Measurements from ENCODE around the gene SMARCA4. TPM values are rescaled to one million over a fixed set of nuclear protein-coding genes. Genes with fewer than 3 reads are reported as not detected.

SMARCA4 gene
- total RNA-seq, 2 experiments from 2014 or later, result 107 to 114 TPM

- peaks cover 26% of the 10 kb centered on the region for H3K4me1 Mint-ChIP-seq
- H3K9me3 Mint-ChIP-seq (ENCODE audit: low read depth), result no peaks in the 10 kb centered on the region
- CTCF ChIA-PET, result interaction anchor here (2.3 kb wide), 1 partner anchor 8 kb away, joined by 10 read pairs; no protein-coding TSS in a partner anchor
- H3K27me3 Mint-ChIP-seq, result no peaks in the 10 kb centered on the region
- ATAC-seq, result no peak
- DNase-seq, result no peak
- no peak overlapping the region for H3K27ac Mint-ChIP-seq
- no peak overlapping the region for H3K4me3 Mint-ChIP-seq
- H3K36me3 Mint-ChIP-seq, result peaks cover 6% of the 10 kb centered on the region
Measured at GRCh38 chr19:11044431-11044830, 83.6 kb downstream of the SMARCA4 start.

- H3K36me3 Mint-ChIP-seq, result peaks cover 6% of the 10 kb centered on the region
- no peaks in the 10 kb centered on the region for H3K9me3 Mint-ChIP-seq (ENCODE audit: low read depth)
- H3K4me3 Mint-ChIP-seq, result no peak overlapping the region
- H3K27me3 Mint-ChIP-seq, result no peaks in the 10 kb centered on the region
- ATAC-seq, result no peak
- peaks cover 31% of the 10 kb centered on the region for H3K4me1 Mint-ChIP-seq
- H3K27ac Mint-ChIP-seq, result no peak overlapping the region
- DNase-seq, result no peak
- CTCF ChIA-PET, result interaction anchor here (2.3 kb wide), 1 partner anchor 10 kb away, joined by 10 read pairs; no protein-coding TSS in a partner anchor
Measured at GRCh38 chr19:11045536-11045935, 84.7 kb downstream of the SMARCA4 start.

GRCh38 chr19:11046605-11047354 lies 86.0 kb downstream of the SMARCA4 start:
- DNase-seq (no peak), ATAC-seq (no peak)
- no peaks in the 10 kb centered on the region for H3K9me3 Mint-ChIP-seq (ENCODE audit: low read depth)
- CTCF ChIA-PET, result interaction anchor here (0.6 to 1.2 kb wide), 4 partner anchors 11 to 334 kb away, joined by 3 to 7 read pairs (median 3); no protein-coding TSS in a partner anchor
- H3K27ac Mint-ChIP-seq, result no peak overlapping the region
- H3K27me3 Mint-ChIP-seq, result no peaks in the 10 kb centered on the region
- H3K4me1 Mint-ChIP-seq, result peaks cover 31% of the 10 kb centered on the region
- no peak overlapping the region for H3K4me3 Mint-ChIP-seq
- H3K36me3 Mint-ChIP-seq, result peaks cover 6% of the 10 kb centered on the region

- no peak for ATAC-seq
- no peak overlapping the region for H3K27ac Mint-ChIP-seq
- no peak for DNase-seq
- no peak overlapping the region for H3K4me3 Mint-ChIP-seq
- H3K9me3 Mint-ChIP-seq (ENCODE audit: low read depth), result no peaks in the 10 kb centered on the region
- H3K4me1 Mint-ChIP-seq, result peaks cover 31% of the 10 kb centered on the region
- peaks cover 8% of the 10 kb centered on the region for H3K36me3 Mint-ChIP-seq
- no peaks in the 10 kb centered on the region for H3K27me3 Mint-ChIP-seq
- CTCF ChIA-PET, result no interaction called here
Measured at GRCh38 chr19:11047866-11048265, 87.0 kb downstream of the SMARCA4 start.

GRCh38 chr19:11050323-11051114 lies 89.7 kb downstream of the SMARCA4 start:
- H3K4me3 Mint-ChIP-seq, result no peak overlapping the region
- peak overlapping the region; percentile 11 for H3K27ac Mint-ChIP-seq
- H3K36me3 Mint-ChIP-seq, result peaks cover 6% of the 10 kb centered on the region
- peaks cover 31% of the 10 kb centered on the region for H3K4me1 Mint-ChIP-seq
- CTCF ChIA-PET, result interaction anchor here (1.3 to 1.6 kb wide), 4 partner anchors 15 to 76 kb away, joined by 3 to 10 read pairs (median 6); partner anchors contain the start of gene LDLR
- no peak for ATAC-seq
- H3K27me3 Mint-ChIP-seq, result no peaks in the 10 kb centered on the region
- DNase-seq, result no peak
- no peaks in the 10 kb centered on the region for H3K9me3 Mint-ChIP-seq (ENCODE audit: low read depth)

- H3K27ac Mint-ChIP-seq, result no peak overlapping the region
- no peaks in the 10 kb centered on the region for H3K27me3 Mint-ChIP-seq
Measured at GRCh38 chr19:11053817-11054195, 93.0 kb downstream of the SMARCA4 start.

GRCh38 chr19:11054200-11054599 lies 93.4 kb downstream of the SMARCA4 start:
- ATAC-seq (no peak), DNase-seq (no peak)
- H3K36me3 Mint-ChIP-seq, result peaks cover 2% of the 10 kb centered on the region
- H3K4me1 Mint-ChIP-seq, result peaks cover 8% of the 10 kb centered on the region
- no peaks in the 10 kb centered on the region for H3K9me3 Mint-ChIP-seq (ENCODE audit: low read depth)
- CTCF ChIA-PET, result no interaction called here
- H3K27me3 Mint-ChIP-seq, result no peaks in the 10 kb centered on the region
- no peak overlapping the region for H3K27ac Mint-ChIP-seq
- H3K4me3 Mint-ChIP-seq, result no peak overlapping the region

More at GRCh38 chr19:11053817-11054195, 93.0 kb downstream of the SMARCA4 start:
- H3K36me3 Mint-ChIP-seq, result peaks cover 2% of the 10 kb centered on the region
- ATAC-seq, result no peak
- CTCF ChIA-PET, result no interaction called here
- no peak overlapping the region for H3K4me3 Mint-ChIP-seq
- no peak for DNase-seq
- peaks cover 12% of the 10 kb centered on the region for H3K4me1 Mint-ChIP-seq
- H3K9me3 Mint-ChIP-seq (ENCODE audit: low read depth), result no peaks in the 10 kb centered on the region

GRCh38 chr19:11054628-11055027 lies 93.8 kb downstream of the SMARCA4 start:
- no peak for ATAC-seq
- no peaks in the 10 kb centered on the region for H3K9me3 Mint-ChIP-seq (ENCODE audit: low read depth)
- no peak for DNase-seq
- H3K27me3 Mint-ChIP-seq, result no peaks in the 10 kb centered on the region
- peaks cover 3% of the 10 kb centered on the region for H3K4me1 Mint-ChIP-seq
- H3K27ac Mint-ChIP-seq, result no peak overlapping the region
- peaks cover 3% of the 10 kb centered on the region for H3K36me3 Mint-ChIP-seq
- no peak overlapping the region for H3K4me3 Mint-ChIP-seq
- CTCF ChIA-PET, result no interaction called here

GRCh38 chr19:11058246-11059030 lies 97.6 kb downstream of the SMARCA4 start:
- CTCF ChIA-PET, result interaction anchor here (0.6 to 1.8 kb wide), 2 partner anchors 22 to 586 kb away, joined by 4 to 6 read pairs; no protein-coding TSS in a partner anchor
- H3K27me3 Mint-ChIP-seq, result no peaks in the 10 kb centered on the region
- peaks cover 3% of the 10 kb centered on the region for H3K36me3 Mint-ChIP-seq
- no peaks in the 10 kb centered on the region for H3K9me3 Mint-ChIP-seq (ENCODE audit: low read depth)
- DNase-seq, result no peak
- no peak overlapping the region for H3K4me3 Mint-ChIP-seq
- no peaks in the 10 kb centered on the region for H3K4me1 Mint-ChIP-seq
- ATAC-seq, result no peak
- no peak overlapping the region for H3K27ac Mint-ChIP-seq

- CTCF ChIA-PET, result interaction anchor here (1.8 kb wide), 1 partner anchor 24 kb away, joined by 6 read pairs; no protein-coding TSS in a partner anchor
- Mint-ChIP-seq H3K4me3 (no peak overlapping the region), H3K9me3 (ENCODE audit: low read depth) (no peaks in the 10 kb centered on the region), H3K36me3 (peaks cover 3% of the 10 kb centered on the region), H3K27me3 (no peaks in the 10 kb centered on the region), H3K4me1 (no peaks in the 10 kb centered on the region), H3K27ac (no peak overlapping the region)
- no peak for ATAC-seq
- DNase-seq, result no peak
Measured at GRCh38 chr19:11059511-11060358, 98.9 kb downstream of the SMARCA4 start.

GRCh38 chr19:11061952-11062351 lies 101.1 kb downstream of the SMARCA4 start:
- no peak for DNase-seq
- Mint-ChIP-seq H3K27ac (no peak overlapping the region), H3K36me3 (peaks cover 8% of the 10 kb centered on the region), H3K27me3 (no peaks in the 10 kb centered on the region), H3K4me1 (no peaks in the 10 kb centered on the region), H3K9me3 (ENCODE audit: low read depth) (no peaks in the 10 kb centered on the region), H3K4me3 (no peak overlapping the region)
- no peak for ATAC-seq
- CTCF ChIA-PET, result no interaction called here

GRCh38 chr19:11063434-11063833 lies 102.6 kb downstream of the SMARCA4 start:
- no peak overlapping the region for H3K27ac Mint-ChIP-seq
- DNase-seq (no peak), ATAC-seq (no peak)
- H3K9me3 Mint-ChIP-seq (ENCODE audit: low read depth), result no peaks in the 10 kb centered on the region
- no peak overlapping the region for H3K4me3 Mint-ChIP-seq
- CTCF ChIA-PET, result interaction anchor here (2.6 kb wide), 1 partner anchor 28 kb away, joined by 8 read pairs; no protein-coding TSS in a partner anchor
- peaks cover 16% of the 10 kb centered on the region for H3K36me3 Mint-ChIP-seq
- H3K4me1 Mint-ChIP-seq, result no peaks in the 10 kb centered on the region
- no peaks in the 10 kb centered on the region for H3K27me3 Mint-ChIP-seq

Data from activated CD8-positive, alpha-beta memory T cell treated with anti-CD3 and anti-CD28 coated beads, Interleukin-2, amount 10 ng/mL, durations not matched to agents 7 days and 5 days (primary cell).